RPMI8226 (cell line): ENCODE data around the gene NHLRC4.

ENCODE experiments used
- DNase-seq: peaks from one replicate; pipeline ENCODE4 v3.0.0-alpha.2; 2015

NHLRC4 gene, protein sequence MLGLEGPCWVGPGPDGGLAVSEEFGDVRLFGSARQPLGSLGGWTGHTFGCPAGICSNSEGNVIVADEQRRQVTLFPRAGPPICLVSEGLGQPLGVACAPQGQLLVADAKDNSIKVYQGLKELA

DNA sequence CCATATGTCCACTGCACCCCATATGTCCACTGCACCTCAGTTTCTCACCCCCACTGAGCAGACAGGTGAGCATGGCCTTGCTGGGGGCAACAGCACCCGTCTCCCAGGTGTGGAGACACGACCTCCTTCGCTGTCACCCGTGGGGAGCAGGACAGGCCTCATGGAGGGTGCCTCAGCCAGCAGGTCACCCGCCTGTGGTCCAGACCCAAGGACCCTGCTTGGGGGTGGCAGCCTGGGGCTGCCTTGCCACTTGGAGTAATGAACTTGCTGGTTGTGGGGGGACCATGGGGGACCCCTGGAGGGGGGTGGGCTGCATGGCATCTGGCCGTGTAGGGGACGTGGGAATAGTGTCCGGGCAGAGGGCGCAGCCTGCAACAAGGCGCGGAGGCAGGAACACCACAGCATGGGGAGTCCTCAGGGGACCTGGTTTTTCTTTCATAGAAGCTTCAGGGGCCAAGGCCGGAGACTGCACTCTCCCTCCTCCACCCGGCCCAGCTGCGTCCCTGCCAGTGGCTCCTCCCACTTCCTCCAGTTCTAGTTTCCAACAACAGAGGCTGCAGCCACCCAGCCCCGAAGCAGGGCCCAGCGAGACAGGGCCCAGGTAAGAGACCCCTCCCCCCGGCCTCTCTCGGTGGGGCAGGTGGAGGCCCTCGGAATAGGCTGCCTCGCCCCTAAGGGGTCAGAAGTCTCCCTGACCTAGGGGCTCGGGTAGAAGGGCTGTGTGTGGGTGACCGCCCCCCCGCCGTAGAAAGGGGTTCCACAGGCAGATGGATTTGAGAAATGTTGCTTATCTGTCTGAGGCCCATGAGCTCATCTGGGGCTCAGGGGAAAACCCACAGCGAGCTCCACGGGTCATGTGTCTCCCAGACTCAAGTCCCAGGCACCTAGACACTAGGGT is at the start of gene NHLRC4:
Gene NHLRC4 (plus strand): TSS at position 531 of the 898 bp plus-strand sequence. CDS start 1,043 bp downstream, outside the sequence.
- peak; percentile 94 for DNase-seq

DNA sequence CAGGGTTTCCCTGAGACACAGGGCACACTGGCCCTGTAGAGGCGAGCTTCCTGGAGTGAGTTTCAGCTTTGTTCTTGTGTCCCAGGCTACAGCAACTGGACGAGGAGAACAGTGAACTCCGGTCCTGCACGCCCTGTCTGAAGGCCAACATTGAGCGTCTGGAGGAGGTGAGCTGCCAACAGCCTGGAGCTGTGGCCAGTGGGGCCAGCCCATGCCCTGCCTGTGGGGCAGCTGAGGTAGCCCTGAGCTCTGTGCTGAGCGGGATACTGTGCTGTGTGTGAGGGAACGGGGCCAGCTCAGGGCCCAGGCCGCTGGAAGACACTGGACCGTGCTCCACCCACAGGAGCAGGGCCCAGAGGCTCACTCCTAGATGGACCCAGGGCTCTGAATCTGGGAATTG is 47.9 kb upstream of the NHLRC4 start:
- DNase-seq, result no peak

DNA sequence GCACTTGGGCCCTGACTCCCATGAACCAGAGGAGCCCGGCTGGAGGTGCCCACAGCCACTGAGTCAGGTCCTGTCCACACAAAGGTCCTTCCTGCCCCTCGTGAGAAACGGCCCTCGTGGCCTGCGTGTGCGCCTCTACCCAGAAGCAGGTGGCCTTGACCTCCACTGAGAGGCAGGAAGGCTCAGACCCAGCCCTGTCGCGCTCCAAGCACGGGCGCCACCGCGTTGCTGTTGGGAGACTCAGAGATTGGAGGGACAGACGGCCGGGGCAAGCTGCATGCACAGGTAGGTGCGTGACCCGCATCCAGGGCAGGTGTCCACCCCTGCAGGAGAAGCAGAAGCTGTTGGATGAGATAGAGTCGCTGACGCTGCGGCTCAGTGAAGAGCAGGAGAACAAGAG is 47.4 kb upstream of the NHLRC4 start:
- no peak for DNase-seq

DNA sequence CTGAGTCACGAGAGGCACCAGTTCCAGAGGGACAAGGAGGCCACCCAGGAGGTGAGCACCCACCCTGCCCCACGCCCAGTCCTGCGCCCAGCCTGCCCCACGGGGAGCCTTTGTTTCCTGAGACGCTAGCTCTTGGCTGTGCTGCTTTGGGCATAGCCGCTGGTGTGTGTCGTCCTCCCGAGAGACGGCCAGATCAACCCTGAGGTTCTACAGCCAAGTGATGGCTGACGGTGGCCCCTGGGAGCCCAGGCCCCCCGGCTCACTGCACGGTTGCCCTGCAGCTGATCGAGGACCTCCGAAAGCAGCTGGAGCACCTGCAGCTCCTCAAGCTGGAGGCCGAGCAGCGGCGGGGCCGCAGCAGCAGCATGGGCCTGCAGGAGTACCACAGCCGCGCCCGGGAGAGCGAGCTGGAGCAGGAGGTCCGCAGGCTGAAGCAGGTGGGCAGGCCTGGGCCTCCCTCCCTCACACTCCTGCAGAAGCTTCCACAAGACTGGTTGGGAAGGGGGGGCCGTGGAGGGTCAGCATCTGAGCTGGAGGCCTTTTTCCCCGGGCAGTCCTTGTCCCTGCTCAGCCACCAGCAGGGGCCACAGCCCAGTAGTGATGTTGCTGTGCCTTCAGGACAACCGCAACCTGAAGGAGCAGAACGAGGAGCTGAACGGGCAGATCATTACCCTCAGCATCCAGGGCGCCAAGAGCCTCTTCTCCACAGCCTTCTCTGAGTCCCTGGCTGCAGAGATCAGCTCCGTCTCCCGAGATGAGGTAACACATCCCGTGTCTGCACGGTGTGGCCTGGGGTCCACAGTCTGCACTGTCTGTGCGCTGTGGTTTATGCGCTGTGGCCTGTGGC is 46.7 kb upstream of the NHLRC4 start:
- DNase-seq, result no peak

DNA sequence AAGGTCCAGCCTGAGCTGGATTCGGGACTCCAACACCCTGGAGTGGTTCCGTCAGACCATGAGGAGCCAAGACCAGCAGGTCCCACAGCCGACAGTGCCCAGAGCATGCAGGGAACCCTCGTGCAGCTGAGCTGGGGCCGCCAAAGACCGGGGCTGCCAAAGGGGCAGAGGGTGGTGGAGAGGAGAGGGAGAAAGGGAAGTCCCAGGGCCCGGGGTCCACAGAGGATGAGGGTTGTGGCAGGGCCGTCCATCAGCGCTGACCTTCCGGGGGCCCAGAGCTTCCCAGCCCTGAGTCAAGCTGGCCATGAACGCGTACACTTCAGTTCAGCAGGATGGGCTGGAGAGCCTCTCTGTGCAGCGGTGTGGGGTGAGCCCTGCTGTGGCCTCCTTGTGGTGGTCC is 46.0 kb upstream of the NHLRC4 start:
- no peak for DNase-seq

DNA sequence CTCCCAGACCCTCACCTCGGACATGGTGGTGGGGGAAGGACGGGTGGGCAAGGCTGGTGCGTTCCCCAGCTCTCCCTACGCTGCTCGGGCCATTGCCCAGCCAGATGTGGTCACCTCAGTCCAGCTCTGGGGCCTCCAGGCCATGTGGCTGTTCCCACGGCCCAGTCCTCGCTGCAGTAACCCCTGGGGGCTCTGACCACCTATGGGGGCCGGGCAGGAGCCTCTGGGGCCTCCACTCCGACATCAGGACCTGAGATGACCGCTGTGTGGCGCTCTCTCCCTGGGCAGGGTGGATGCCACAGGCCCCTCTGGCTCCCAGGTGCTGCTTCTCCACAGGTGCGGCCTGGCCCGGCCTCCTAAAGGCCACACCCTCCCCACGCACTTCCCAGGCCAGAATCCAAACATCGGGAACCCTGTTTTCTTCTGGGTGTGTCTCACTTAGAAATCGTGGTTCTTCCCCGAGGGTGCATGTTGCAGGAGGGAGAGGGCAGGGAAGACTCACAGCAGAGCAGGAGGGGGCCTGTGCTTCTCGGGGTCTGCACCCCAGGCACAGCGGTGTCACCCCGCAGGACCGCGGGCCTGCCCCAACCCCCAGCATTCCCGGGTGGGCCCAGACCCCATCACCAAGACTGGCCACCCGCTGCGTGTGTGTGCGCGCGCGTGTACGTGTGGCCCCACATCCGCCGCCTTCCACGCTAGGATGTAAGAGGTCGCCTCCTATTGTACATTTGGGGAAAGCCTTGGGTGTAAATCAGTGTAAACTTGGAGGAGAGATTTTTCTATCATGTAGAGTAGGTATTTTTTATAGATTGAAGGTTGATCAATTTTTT is 45.2 kb upstream of the NHLRC4 start:
- DNase-seq, result no peak

DNA sequence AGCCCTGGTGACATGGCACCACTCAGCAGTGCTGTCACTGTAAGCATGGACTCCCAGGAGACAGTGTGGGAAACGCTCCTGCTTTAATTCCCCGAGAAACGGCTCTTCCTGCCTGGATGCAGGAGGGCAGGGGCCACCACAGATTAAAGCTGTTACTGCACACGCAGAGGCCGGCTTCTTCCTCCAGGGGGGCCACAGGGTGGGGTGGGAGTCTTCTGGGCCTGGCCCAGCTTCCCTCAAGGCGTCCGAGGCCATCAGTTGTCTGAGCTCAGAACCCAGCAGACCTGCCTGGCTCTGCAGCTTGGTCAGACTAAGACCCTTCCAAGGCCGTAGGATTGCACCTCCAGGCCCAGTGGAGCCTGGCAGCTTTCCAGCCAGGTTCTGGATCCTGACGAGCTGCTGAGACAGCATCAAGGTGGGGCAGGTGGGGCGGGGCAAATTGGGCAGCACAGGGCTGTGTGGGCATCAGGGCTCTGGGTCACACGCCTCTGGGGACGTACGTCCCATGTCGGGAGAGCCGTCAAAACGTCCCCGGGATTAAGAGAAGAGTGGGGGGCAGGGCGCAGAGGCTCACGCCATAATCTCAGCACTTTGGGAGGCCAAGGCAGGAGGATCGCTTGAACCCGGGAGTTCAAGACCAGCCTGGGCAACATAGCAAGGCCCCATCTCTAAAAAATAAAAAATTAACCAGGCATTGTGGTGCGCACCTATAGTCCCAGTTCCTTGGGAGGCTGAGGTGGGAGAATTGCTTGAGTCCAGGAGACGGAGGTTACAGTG is 44.3 kb upstream of the NHLRC4 start:
- DNase-seq, result no peak

DNA sequence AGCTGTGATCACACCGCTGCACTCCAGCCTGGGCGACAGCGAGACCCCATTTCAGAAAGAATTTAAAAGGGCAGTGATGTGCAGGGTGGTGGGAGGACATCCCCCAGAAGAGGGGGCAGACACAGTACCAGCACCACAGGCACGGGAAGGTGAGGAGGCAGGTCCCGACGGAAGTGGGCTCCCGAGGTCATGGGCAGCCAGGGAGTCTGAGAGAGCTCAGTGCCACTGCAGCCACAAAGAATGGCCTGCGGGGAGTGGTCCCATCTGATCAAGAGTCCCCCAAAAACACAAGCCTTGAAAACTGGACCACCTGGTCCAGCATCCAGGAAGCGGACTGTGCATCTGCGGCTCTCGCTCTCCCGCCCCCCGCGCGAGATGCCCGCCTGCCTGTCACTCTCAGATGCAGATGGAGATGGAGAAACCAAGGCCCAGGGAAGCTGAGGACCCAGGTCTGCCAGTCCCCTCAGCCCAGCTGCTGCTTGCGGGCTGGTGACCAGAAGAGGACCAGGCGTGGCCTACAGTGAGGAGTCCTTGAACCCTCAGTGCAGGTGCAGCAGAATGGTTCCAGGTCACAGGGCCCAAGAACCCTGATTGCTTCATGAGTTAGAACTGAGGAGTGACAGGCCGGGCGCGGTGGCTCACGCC is 43.6 kb upstream of the NHLRC4 start:
- DNase-seq, result no peak

DNA sequence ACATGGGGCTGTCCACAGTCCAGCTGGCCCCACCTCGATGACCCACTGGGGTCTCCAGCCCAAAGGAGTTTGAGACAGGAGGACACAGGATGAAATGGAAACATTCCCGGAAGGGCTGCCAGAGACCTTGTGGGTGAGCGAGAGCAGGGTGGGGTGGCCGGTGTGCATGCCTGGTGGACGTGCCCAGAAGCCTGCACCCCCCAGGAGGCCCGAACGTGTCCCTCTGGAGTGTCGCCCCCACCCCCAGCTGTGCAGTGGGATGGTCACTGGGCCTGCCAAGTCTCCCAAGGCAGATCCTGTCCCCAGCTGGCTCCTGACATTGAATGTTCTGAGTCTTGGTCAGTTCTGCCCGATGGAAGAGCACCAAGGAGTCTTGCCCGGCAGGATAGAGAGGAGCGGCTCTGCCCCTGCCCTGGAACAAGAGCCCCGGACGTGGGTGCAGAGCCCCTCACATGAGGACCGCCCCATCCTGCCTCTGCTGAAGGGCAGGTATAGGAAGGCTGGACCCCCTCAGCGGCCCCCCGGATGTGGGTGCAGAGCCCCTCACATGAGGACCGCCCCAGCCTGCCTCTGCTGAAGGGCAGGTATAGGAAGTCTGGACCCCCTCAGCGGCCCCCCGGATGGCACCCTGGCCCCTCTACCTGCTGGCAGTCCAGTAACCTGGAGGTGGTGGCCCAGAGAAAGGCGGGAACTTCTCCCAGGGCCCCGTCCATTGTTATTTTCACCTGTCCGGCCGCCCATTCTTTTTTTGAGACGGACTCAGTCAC is 42.3 kb upstream of the NHLRC4 start:
- no peak for DNase-seq

DNA sequence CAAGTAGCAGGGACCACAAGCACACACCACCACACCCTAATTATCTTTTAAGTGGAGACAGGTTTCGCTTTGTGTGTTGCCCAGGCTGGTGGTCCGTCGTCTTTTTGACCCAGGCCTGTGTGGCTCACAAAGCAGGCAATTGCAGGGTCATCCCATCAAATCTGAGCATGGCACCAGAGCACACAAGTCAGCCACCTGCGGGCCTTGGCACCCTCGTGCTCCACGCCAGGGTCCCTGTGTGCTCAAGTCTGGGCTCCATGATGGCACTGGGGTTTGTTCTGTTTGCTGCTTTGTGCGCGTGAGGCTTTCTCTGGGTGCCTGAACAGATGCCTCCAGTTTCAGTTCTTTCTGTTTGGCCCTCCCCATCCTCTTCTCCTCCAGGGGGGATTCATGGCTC is 41.7 kb upstream of the NHLRC4 start:
- no peak for DNase-seq

DNA sequence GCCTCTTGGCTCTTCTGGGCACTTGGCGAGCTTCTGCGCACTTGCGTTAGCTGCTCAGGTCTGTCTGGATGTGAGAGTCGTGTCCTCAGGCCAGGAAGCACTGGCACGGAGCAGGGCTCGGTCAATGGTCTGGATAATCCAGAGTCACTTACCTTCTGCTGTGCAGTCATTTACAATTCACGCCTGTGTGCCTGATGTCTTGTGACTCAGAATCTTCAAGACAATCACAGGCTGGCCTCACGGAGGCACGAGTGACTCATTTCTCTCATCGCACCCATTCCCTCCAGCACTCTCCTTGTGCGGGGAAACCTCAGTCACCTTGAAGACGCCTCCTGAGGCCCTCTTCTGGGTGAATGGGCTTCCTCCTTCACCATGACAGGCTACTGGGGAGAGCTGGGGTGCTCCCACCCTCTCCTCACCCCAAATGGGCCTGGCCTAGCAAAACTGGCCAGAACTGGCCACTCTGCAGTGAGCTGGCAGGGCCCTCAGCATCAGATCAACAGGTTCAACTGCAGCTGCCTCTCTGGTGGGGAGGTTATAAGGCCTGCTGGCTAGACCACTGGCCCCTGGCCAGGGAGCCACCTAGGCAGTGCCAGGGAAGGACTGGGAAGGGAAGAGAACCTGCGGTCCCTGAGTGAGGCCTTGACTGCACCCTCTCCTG is 41.2 kb upstream of the NHLRC4 start:
- DNase-seq, result peak; percentile 37

DNA sequence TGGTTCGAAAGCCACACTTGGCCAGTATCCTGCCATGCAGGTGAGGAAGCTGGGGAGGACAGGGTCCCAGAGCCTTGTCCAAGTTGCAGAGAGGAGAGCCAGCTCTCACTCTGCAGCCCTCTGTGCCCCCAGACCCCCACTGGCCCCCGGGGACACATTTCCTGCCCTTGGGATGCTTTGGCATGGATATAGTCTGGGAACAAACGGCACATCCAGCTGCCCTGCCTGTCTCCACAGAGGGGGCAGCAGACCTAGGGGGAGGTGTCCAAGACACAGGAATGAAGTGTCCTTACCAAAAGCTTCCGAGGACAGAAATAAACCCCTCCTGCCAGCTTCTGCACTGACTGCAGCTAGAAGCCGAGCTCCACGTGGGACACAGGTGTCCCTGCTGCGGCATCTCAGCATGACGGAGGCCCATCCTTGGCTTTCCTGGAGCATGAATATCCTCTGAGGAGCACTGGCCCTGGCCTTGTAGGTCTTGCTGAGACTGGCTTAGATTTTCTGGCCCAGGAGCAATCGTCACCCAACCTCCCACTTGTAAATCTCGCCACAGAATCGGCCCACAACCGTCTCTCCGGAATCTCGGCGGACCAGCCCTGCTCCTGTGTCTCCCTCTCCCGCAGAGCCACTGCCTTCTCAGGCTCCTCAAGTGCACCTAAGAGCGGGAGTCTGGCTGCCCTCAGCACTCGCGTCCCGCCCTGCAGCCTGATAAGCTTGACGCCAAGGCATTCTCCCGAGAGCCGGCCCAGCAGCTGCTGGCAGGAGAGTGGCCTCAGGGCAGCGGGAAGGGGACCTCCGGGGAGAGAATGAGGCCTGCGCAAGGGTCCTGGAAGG is 40.4 kb upstream of the NHLRC4 start:
- DNase-seq, result peak; percentile 57

DNA sequence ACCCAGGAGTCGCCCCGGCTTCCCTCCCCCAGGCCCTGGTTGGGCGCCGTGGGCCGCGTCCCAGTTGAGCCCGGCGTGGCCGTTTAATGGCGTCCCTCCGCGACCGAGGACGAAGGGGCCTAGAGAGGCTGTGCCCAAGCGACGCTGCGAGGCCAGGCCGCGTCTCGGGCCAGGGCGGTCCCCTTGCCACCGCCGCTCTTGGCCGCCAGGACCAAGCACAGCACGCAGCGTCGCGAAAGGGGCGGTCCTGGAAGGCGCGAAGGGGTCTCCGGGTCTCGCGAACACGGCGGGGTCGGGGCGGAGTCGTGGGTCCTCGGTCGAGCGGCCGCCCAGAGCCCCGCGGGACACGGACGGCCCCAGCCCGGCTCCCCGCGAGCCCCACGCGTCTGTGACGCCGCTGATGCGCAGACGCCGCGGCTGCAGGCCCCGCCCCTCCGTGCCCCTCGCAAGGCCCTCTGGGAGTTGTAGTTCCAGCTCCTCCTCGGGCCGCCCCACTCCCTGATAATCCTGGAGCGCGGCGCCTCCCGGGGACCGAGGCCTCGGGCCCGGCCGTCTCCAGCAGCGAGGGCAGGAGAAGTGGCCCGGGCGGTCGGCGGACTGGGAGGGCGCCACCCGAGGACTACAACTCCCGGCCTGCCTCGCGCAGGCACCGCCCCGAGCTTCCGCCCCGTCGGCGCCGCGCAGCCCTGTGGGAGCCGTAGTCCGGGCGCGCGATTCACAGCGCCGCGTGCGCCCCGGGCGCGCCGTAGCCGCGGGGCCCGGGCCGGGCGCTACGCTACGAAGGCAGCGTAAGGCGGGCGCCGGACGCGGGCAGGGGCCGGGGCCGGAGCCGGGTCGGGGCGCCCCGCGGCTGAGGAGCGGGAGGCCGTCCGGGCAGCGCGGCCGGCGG is 39.5 kb upstream of the NHLRC4 start, which contains the start of gene CAPN15:
Gene CAPN15 (plus strand): TSS at position 698 of the 889 bp plus-strand sequence. CDS start 19,127 bp downstream, outside the sequence.
- peak; percentile 94 for DNase-seq

DNA sequence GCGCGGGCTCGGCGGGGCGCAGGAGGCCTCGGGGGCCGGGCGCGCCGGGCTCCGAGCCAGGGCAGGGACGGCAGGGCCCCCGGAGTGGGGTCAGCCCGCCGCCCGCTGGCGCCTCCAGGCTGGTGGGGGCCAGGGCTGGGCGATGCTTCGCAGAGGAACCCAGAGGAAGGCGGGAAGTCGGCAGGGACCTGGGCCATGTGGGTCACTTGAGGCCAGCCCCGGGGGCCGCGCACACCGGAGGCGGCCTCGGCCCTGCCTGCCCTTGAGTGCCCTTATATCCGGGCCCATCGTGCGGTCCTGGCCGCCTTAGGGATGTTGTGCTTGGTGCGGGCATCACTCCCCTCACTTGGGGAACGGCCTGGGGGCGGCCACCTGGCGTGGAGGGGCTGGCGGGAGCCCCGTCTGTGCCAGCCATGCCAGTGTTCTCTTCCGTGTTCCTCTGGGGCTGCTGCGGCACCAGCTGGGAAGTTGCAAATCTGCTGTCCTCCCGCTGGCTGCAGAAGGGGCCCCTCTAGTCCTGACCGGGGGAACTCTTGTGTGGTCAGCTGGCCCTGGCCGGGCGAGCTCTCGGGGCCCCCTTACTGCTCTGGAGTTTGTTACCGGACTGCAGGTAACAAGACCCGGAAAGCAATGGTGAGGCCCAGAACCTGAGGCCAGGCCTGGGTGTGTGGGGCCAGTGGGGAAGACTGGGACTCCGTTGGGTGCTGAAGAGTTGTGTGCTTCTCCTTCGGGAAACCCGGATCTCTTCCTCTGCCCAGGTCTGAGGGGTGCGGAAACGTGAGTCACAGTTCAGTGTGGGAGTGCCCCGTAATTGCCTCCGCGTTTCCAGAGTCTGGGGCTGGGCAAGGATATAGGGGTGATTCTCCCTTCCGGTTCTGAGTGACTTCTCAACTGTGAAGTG is 38.4 kb upstream of the NHLRC4 start:
- DNase-seq, result peak; percentile 55

DNA sequence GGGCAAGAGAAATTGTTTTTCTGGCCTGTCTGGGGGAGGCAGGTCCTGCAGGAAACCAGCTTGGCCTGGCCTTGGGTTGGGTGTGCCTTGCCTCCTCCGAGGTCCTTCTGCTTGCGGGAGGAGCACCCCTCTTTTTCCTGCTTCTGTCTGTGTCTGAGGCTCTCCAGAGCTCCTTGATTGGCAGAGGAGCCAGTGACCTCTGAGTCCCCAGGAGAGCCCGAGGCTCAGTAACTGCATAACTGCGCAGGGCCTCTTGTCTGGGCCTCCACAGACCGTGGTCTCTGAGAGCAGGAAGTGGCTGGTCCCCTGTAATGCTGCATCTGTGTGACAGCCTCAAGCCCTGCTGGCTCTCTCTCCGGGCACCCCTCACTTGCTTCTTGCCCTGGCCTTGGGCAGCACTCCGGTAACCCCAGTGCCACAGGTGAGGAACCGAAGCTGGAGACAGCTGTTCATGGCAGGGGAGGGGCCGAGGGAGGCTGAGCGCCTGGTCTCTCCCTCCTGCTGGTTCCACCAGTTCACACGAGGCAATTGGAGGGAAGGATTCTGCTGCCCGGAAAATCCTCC is 37.7 kb upstream of the NHLRC4 start:
- peak; percentile 62 for DNase-seq

DNA sequence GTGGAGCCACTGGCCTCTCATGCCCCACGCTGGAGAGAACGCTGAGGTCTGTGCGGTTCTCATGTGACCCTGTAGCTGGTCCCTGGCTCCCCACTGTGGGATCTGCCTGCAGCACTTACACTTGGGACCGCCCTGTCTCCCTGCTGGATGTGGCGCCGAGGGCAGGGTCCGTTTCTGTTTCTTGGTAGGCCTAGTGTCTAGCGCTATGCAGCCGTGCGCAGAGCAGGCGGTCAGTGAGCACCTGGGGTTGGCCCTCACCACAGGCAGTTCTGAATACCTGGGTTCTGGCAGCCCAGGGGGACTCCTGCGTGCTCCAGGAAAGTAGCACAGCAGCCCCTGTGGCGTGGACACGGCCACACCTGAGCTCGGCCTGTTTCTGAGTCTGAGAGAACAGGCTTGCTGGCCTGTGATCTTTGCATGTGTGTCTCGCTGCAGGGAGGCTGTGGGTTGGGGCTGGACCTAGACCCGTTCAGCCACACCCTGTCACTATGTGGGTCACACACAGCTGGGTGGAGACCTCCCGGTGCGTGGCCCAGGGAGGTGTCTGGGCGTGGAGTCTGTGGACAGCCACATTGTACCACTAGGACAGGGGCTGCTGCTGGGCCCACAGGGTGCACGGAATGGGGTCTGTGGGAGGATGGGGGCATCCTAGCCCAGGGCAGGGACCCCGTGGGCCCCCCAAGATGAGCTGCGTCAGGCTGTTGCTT is 36.5 kb upstream of the NHLRC4 start:
- DNase-seq, result no peak
